DMS114 treated with DMSO at 0.1 percent for 48 hours (cell line): Measurements from ENCODE around the gene FKBP6.
"Not testable (repeated sequence)": the region's sequence is repeated elsewhere in the genome, so short reads cannot be mapped to it uniquely, and the experiment has no call there.

Source experiments
- DNase-seq: peaks from one replicate; lab custom pipeline; 2025; ENCODE audit not compliant: unreplicated experiment; lab: John Stamatoyannopoulos, UW

Gene FKBP6

GRCh38 chr7:73354196-73354595 lies 26.2 kb downstream of the FKBP6 start:
- no peak for DNase-seq

GRCh38 chr7:73354821-73355220 lies 26.9 kb downstream of the FKBP6 start:
- DNase-seq, result no peak

GRCh38 chr7:73356159-73356558 lies 28.2 kb downstream of the FKBP6 start:
- DNase-seq, result no peak

DNA sequence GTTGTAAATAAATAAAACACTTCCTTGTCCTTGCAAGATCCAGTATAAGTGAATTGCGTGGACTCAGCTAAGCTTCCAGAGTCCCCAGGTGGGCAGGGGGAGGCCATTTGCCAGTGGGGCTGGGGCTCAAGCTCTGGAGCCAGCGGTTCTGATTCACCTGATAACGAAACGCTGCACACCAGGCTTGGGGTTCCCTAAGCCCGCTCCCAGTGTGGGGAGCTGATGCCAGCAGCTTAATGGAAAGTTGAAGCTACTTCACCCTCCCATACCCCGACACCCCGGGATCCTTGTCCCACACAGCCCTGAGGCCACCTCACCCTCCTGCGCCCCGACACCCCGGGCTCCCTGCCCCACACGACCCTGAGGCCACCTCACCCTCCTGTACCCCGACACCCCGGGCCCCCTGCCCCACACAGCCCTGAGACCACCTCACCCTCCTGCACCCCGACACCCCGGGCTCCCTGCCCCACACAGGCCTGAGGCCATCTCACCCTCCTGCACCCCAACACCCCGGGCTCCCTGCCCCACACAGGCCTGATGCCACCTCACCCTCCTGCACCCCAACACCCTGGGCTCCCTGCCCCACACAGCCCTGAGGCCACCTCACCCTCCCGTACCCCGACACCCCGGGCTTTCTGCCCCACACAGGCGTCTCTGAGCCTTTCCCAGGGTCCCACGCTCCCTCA lies 30.8 kb downstream of the FKBP6 start:
- no peak for DNase-seq

GRCh38 chr7:73359306-73359705 lies 31.3 kb downstream of the FKBP6 start:
- no peak for DNase-seq

- no peak for DNase-seq
Measured at GRCh38 chr7:73359746-73360375, 31.9 kb downstream of the FKBP6 start.

- not testable (repeated sequence) for DNase-seq
Measured at GRCh38 chr7:73360590-73360989, 32.6 kb downstream of the FKBP6 start.

DNA sequence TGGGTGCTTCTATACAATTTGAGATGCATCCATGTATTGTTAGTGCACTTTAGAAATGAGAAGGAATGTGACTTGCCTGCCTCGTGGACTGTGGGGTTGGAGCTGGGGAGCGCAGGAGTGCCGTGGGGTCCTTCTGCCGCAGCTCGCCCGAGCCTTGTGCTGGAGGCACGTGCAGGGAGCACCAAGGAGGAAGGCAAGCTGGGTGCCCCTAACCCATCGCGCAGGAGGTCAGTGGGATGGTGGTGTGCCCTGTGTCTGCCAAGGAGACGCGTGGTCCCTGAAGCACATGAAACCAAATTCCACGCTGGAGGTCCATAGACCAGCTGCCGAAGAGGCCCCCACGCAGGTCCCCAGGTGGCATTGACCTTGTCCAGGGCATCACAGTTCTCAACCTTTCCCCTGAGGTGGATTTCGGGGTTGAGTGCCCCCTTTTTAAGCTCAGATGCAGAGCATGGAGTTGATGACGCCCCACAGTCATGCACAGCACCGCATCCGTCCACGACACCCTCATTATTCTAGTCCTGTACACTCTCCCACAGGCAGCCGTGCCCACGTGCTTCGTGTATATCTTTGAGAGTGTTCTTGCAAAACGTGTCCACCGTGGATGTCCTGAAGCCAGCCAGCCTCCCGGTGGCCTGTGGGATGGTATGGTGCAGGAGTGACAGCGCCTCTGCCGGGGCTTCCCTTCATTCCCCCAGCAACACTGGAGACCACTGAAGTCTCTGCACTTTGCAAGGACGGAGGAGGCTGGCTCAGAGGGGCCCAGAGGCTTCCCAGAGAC lies 35.5 kb downstream of the FKBP6 start:
- DNase-seq, result no peak

DNA sequence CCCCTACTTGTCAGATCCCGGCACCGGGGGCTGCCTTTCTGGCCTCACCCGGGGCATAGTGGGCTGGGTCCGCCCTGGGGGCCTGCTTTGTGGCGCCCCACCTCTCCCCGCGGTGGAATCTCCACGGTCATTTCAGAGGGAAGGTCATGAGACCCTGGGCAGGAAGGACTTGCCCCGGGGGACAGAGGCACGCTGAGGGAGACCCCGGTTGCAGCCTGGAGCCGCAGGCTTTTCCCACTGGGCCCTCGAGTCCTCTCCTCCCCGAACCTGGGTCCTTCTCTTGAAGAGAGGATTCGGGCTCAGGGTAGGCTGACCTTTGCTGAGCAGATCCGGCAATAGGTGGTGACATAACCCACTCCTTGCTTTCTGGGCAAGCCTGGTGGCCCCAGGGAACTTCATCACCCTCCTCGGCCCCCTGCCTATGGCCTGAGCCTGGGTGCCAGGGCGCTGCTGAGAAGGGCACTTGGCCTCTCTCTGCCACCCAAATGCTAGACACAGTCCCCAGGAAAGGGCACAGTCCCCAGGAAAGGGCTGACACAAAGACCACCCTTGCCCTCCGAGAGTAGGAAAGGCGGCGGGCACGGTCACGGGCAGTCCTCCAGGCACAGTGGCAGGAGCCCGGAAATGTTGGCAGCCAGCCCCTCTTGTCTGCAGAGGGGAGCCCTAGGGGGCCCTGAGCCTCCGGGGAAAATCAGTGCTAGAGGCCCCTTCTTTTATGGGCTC lies 36.2 kb downstream of the FKBP6 start:
- no peak for DNase-seq

DNA sequence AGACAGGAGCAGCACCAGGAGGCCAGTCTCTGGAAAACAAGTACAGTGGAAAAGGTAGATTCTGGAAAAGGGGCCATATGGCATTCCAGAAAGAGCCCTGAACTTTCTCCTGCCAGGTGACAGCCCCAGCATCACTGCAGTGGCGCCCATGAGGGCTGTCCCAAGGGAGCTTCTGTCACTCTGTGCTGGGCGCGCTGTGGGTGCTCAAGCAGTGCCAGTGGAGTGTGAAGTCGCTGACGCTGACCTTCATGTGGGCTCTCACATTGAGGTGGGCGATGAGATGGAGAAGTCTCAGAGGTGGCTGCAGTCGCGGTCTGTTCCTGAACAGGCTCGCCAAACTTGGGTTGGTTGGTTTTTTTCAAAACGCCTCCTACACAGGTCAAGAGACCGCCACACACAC lies 38.2 kb downstream of the FKBP6 start:
- no peak for DNase-seq

- DNase-seq, result no peak
Measured at GRCh38 chr7:73366990-73367389, 39.0 kb downstream of the FKBP6 start.

DNA sequence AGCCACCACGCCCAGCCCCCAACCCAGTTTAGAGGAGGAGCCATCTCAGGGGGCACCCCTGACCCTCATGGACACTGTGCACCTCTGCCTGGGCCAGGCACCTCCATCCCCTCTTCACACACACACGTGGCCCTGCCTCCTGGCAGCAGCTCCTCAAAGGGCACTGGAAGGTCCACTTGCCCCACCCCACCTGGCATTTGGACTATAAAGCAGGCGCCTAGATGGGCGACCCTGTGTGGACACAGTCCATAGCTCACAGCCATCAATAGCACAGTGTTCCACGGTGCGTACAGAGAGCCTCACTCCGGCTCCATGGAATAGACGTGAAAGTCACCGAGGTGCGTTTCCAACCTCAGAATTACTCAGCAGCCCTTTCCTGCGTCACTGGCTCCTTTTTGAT lies 41.0 kb downstream of the FKBP6 start:
- DNase-seq, result no peak

DNA sequence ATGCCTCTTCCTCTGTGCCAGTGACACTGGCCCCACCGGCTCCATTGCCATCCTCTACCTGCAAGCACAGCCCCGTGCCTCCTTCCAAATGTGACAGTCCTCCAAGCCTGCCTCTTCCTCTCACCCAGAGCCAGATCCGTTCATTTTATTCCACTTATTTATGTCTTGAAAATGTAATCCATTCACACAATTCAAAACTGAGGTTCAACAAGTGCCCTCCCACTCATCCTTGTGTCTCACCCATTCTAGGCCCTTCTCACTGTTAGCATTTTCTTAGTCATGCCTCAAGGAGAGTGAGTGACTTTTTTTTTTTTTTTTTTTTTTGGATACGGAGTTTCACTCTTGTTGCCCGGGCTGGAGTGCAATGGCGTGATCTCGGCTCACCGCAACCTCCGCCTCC lies 41.7 kb downstream of the FKBP6 start:
- no peak for DNase-seq

DNA sequence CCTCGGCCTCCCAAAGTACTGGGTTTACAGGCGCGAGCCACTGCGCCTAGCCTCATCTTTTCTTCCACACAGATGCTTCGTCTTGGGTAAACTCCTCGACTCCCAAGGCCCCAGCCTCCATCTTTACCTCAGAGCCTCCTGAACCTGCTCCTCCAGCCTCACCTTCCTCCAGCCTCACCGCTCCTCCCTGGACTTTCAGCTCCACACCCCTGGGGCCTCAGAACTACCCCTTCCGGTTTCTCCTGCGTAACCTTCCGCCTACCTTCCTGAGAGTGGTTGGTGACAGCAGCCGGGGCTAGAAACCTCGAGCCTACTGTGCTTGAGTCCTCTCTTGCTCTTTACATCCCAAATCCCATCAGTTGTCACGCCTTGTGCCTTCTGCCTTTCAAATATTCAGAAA lies 45.8 kb downstream of the FKBP6 start:
- no peak for DNase-seq

GRCh38 chr7:73376262-73376661 lies 48.3 kb downstream of the FKBP6 start:
- not testable (repeated sequence) for DNase-seq

GRCh38 chr7:73376671-73377412 lies 48.9 kb downstream of the FKBP6 start:
- no peak for DNase-seq

DNA sequence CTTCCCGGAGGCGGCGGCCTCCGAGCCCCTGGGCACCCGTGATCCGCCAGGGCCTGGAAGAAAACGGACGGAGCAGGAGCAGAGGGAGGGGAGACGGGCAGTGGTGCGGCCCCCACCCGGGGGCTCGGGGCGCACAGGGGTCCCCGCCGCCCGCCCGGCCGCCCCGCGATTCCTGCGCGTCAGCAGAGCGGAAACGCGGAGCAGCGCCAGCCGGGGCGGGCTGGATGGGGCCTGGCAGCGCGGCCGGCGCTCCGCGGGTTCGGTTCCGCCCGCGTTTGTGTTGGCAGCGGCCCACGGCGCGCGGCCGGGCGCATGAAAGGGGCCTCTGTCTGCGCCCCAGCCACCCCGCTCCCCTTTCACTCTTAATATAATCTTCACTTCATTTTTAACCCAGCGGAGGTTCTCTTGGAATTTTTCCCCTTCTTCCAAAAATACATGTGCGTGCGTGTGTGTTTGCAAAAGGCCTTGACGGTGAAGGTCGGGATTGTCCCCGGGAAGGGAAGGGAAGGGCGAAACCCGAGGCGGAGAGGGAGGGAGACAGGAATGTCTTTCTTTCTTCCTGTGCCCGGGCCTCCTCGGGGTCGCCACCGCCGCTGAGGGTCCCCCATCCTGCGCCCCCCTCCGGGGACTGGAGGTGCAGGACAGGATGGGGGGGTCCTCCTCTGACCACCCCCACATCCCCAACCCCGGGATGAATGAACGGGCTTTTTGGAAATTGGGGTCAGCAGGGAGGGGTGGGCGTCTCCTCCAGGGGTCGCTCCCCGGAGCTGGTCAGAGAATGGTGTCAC lies 49.6 kb downstream of the FKBP6 start:
- not testable (repeated sequence) for DNase-seq

DNA sequence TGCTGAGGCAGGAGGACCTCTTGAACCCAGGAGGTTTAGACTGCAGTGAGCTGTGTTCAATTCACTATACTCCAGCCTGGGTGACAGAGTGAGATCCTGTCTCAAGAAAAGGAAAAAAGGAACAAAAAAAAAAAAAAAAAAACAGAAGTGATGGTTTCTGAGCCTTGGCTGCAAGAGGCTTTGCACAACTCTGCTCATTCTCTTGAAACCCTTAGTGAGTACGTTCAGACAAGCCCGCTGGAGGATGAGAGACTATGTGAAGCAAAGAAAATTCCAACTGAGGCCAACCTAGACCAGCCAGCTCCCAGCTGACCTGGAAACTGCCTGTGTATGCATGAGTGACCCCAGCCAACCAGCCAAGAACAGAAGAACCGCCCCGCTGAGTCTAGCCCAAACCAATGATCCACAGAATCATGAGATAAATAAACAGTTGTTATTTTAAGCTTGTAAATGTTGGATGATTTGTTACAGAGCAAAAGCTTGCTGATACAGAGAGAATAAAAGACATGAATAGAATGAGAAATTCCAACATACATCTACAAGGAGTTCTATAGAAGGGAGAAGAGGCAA lies 55.1 kb downstream of the FKBP6 start:
- DNase-seq, result no peak

- DNase-seq, result no peak
Measured at GRCh38 chr7:73387221-73387828, 59.4 kb downstream of the FKBP6 start.
